HG03103 (cell line): ENCODE data around the gene MRPS15.
"Not testable (repeated sequence)": the region's sequence is repeated elsewhere in the genome, so short reads cannot be mapped to it uniquely, and the experiment has no call there.

ENCODE experiments used
- ATAC-seq: cut with Tn5 transposase; IDR thresholded peaks from one replicate; pipeline ENCODE4 v1.9.1; 2021; ENCODE audit warnings: low read depth; ENCODE audit not compliant: unreplicated experiment

Gene MRPS15

DNA sequence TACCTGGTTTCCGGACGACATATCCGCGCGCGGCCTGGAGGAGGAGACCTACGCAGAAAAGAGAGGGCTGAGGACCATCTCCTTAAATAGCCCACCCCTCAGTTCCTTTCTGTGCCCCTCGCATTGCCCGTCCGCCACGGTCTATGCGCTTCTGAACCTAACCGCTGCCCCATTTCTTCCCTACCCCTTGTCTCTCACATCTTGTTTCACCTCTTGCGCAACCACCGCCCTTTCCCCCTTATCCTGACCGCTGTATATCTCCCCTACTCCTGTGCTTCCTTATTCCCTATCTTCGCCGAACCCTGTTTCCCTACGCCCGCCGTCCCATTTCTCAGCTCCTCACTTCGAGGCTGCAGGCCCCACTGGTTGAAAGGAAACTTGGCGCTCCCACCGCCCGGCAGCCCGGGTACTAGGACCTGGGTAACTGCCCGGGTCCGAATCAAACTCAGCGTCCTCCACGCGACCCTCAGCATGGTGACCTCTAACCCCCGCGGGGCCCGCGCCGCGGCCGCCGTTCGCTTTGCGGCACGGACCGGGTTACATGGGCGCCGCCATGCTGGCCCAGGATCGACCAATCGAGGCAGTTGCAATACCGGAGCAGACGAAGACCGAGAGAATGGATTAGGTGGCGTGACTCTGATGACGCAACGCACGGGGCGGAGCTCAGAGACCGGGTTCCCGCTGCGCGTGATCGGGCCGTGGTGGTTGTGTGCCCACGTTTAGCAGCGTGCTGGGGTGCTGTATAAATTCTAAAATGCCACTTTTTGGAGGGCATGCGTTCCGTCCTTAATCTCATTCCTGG, at the start of gene MRPS15:
TSS of gene MRPS15 (minus strand) at position 582 of the 802 bp plus-strand sequence. CDS start at position 473, 109 bp downstream.
- ATAC-seq = peak; percentile 90

DNA sequence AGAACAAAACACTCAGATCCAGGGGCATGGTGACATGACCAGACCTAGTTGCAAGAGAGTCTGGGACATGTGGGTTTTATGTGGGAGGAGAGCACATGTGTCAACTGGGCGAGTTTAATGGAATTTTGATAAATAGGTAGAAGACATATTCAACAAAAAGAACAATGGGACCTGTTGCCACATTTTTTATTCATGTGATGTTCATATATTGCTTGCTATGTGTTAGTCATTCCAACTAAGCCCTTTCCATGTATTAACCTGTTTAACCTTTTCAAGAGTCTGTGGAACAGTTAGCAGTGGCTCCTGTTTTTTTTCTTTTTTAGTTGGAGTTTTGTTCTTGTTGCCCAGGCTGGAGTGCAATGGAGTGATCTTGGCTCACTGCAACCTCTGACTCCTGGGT, 48.7 kb upstream of the MRPS15 start:
- ATAC-seq = no peak

DNA sequence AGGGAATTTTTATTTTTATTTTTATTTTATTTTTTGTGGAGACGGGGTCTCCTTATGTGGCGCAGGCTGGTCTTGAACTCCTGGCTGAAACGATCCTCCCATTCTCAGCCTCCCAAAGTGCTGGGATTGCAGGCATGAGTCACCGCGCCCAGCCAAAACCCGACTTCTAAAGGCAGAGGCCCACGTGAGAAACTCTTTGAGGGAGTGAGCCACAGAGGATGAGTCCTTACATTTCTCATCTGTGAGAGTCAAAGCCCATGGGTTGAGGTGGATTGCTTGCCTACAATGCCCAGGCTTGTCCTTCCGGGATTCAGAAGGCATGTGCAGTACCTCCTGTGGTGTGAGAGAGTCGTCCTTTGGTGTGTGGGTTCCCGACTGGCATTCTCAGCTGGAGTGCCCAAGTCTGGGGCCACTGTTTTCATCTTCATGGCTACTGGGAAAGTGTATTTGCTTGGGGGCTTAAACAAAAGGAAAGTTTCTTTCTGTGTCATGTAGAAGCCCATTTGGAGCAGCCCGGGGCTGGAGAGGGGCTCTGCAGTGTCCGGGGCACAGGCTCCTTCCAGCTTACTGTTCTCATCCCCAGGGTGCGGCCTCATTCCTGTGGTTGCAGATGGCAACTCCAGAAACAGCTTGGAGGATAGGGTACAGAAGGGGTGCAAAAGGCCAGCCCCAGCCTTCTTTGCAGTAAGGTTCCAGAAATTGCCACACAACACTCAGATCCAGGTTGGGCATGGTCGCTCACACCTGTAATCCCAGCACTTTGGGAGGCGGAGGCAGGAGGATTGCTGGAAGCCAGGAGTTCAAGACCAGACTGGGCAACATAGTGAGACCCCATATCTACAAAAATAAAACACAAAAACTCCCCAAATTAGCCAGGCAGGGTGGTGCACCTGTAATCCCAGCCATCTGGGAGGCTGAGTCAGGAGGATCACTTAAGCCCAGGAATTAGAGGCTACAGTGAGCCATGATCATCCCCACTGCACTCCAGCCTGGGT, 47.9 kb upstream of the MRPS15 start:
- no peak for ATAC-seq

- not testable (repeated sequence) for ATAC-seq
Observed at GRCh38 chr1:36511220-36511619, 47.0 kb upstream of the MRPS15 start.

- no peak for ATAC-seq
Observed at GRCh38 chr1:36510418-36510817, 46.2 kb upstream of the MRPS15 start.

DNA sequence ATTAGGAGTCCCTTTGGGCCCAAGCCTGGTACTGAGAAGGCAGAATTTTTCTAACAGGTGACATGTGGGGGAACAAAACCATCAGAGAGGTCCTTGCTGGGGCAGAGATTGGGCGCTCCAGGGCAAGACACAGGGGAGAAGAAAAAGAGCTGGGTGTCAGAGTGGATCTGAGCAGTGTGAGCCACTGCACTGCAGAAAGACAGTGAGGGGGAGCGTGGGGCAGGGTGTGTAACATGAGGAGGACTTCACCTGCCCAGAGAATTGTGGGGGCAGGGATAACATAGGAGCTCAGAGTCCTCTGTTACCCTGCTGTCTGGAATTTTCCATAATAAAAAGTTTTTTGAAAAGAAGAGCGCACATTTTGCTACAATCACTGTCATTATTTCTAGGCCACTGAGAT, 44.1 kb upstream of the MRPS15 start:
- ATAC-seq = no peak

GRCh38 chr1:36506276-36506920, 42.2 kb upstream of the MRPS15 start:
- ATAC-seq = no peak

DNA sequence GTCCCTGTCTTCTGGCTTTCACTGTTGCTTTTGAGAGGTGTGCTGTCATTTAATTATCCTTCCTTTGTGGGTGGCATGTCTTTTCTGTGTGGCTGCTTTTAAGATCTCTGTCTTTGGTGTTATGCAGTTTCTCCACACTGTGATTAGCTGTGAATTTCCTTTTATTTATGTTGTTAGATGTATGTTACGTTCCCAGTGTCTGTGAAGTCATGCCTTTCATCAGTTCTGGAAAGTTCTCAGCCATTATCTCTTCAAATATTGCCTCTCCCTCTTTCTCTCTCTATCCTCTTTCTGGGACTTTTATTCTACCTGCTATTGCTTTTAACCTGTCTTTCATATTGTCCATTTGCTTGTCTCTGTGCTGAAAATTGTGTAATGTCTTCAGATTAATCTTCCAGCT, 39.5 kb upstream of the MRPS15 start:
- ATAC-seq = no peak

DNA sequence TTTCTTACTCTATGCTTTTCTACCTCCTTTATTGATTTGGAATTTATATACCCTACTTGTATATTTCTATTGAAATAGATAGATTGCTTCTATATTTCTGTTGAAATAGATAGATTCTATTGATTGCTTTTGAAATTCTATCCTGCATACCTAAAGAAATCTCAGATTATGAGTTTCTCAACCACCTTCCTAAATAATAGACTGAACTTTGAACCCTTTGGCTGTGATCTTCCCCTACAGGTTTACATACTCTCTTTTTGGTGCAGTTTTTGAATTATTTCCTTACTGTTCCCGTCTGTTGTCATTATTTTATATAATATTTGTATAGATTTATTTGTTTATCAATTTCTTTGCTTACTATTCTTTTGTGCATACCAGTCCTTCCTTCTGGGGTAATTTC, 39.0 kb upstream of the MRPS15 start:
- ATAC-seq = no peak

DNA sequence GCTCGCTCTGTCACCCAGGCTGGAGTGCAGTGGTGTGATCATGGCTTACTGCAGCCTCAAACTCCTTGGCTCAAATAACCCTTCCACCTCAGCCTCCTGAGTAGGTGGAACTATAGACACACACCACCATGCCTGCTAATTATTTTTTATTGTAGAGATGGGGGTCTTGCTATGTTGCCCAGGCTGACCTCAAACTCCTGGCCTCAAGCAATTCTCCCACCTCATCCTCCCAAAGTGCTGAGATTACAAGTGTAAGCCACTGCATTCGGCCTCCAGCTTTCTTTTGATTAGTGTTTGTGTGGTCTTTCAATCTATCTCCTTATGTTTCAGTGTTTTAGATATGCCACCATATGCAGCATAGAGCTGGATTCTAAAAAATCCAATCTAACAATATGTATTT, 38.4 kb upstream of the MRPS15 start:
- ATAC-seq = no peak

DNA sequence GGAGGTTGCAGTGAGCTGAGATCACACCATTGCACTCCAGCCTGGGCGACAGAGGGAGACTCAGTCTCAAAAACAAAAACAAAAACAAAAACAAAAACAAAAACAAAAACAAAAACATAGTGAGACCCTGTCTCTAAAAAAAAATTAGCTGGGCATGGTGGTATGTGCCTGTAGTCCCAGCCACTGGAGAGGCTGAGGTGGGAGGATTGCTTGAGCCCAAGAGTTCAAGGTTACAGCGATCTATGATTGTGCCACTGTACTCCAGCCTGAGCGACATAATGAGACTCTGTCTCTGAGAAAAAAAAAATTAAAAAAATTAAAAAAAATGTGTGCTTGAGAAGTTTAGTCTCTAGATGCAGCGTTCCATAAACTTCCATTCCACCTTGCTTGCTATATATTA, 37.7 kb upstream of the MRPS15 start:
- ATAC-seq = not testable (repeated sequence)

- ATAC-seq = no peak
Observed at GRCh38 chr1:36497207-36497606, 33.0 kb upstream of the MRPS15 start.

DNA sequence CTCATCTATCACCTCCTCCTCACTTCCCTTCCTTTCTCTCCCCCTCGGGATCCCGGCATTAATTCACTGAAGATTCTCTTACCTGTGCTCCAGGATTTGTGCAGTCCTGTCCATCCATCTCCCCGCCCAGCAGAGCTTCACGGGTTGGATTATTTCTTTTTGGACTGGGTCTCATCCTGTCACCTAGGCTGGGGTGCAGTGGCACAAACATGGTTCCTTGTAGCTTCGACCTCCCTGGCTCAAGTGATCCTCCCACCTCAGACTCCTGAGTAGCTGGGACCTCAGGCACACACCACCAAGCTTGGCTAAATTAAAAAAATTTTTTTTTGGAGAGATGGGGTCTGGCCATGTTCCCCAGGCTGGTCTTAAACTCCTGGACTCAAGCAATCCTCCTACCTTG, 30.8 kb upstream of the MRPS15 start:
- ATAC-seq = no peak

- ATAC-seq = no peak
Observed at GRCh38 chr1:36493524-36493923, 29.3 kb upstream of the MRPS15 start.

DNA sequence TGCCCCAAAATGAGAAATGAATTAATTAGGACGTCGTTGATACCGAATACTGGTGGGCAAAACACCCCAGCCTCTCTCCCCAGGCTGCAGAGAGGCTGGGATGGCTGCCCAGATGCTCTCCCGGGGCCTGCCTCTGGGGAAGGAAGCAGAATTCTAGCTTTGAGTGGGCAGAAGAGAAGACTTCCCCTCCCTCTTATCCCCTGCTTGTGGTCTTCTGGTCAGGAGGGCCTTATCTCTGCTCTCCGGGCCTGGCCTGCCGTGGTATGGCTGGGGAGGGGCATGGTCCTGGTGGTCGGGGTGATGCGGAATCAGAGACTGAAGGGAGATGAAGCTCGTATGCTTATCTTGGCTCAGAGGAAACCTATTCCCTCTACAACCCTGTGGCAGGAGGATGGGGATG, 28.3 kb upstream of the MRPS15 start:
- no peak for ATAC-seq

DNA sequence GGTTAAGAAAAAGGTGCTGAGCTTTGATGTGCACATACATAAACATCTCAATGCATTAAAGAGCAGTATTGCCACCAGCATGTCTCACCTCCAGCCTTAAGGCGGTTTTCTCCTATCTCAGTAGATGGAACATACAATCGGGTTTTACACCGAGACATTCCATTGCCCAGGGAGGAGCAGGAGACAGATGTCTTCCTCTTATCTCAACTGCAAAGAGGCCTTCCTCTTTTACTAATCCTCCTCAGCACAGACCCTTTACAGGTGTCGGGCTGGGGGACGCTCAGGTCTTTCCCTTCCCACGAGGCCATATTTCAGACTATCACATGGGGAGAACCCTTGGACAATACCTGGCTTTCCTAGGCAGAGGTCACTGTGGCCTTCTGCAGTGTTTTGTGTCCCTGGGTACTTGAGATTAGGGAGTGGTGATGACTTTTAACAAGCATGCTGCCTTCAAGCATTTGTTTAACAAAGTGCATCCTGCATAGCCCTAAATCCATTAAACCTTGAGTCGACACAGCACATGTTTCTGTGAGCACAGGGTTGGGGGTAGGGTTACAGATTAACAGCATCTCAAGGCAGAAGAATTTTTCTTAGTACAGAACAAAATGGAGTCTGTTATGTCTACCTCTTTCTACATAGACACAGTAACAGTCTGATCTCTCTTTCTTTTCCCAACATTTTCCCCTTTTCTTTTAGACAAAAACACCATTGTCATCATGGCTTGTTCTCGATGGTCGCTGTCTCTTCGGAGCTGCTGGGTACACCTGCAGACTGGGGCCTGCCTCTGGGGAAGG, 25.3 kb upstream of the MRPS15 start:
- ATAC-seq = not testable (repeated sequence)

- no peak for ATAC-seq
Observed at GRCh38 chr1:36487906-36488305, 23.7 kb upstream of the MRPS15 start.

GRCh38 chr1:36487336-36487725, 23.1 kb upstream of the MRPS15 start:
- ATAC-seq = not testable (repeated sequence)

DNA sequence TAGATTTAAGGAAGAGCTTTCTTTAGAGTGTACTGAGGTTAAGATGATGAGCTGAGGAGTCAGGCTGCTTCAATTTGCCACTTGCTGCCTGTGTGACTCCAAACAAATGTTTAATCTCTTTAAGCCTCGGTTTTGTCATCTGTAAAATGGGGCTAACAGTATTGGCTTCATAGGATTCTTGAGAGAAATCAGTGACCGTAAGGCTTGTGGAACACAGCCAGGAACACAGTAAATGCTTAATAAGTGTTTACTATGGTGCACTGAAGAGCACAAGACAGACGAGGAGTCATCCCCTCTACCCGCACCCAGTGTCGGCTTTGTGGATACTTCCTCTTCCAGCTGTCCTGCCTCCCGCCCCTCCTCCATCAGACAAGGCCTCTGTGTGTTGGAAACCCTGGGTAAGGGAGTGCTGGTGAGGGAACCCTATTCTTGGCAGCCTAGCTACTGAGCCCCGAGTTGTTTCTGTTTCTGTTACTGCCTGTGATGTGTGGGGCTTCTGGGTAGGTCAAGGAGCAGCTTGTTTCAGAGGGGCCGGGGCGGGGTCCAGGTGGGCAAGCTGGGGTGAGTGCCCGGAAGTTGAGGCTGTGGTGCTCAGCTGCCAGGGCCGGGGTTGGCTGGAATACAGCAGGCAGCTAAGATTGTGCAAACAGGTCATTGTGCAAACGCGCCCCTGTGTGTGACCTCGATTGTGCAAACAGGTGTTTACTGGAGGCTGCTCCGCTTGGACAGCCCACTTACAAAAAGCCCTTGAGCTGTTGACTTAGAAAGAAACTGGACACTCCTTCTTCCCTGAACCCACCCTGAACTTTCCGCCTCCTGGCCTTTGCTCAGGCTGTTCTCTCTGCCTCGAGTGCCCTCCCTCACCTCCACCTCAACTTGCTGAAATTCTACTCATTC, 22.5 kb upstream of the MRPS15 start:
- ATAC-seq = no peak
